ENCODE data around the gene TAS2R41. TPM values are rescaled to one million over a fixed set of nuclear protein-coding genes. Genes with fewer than 3 reads are reported as not detected.

TAS2R41 gene, protein sequence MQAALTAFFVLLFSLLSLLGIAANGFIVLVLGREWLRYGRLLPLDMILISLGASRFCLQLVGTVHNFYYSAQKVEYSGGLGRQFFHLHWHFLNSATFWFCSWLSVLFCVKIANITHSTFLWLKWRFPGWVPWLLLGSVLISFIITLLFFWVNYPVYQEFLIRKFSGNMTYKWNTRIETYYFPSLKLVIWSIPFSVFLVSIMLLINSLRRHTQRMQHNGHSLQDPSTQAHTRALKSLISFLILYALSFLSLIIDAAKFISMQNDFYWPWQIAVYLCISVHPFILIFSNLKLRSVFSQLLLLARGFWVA
- total RNA-seq, result not detected

DNA sequence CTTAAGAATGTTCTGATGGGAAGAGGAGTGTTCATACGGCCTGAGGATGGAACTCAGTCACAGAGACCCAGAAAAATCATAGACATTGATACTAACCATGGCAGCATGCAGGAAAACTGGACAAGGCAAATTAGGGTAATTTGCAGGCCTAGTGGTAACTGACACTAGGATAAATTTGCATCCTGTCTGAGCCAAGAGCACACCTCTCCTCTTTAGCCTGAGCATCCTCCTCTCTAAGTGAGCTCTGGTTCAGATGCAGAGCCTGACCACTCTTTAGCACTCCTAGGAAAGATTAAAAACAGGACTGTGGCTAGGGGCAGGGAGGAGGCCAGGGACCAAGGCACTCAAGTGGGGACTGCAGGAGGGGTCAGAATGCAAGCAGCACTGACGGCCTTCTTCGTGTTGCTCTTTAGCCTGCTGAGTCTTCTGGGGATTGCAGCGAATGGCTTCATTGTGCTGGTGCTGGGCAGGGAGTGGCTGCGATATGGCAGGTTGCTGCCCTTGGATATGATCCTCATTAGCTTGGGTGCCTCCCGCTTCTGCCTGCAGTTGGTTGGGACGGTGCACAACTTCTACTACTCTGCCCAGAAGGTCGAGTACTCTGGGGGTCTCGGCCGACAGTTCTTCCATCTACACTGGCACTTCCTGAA, at the start of gene TAS2R41:
Gene TAS2R41 (plus strand): TSS at position 373 of the 650 bp plus-strand sequence. CDS start 0 bp downstream, at position 373.
- no peak for TF ChIP-seq CTCF (IDR thresholded peaks at IDR 0.05; ENCODE audit: low read depth)

DNA sequence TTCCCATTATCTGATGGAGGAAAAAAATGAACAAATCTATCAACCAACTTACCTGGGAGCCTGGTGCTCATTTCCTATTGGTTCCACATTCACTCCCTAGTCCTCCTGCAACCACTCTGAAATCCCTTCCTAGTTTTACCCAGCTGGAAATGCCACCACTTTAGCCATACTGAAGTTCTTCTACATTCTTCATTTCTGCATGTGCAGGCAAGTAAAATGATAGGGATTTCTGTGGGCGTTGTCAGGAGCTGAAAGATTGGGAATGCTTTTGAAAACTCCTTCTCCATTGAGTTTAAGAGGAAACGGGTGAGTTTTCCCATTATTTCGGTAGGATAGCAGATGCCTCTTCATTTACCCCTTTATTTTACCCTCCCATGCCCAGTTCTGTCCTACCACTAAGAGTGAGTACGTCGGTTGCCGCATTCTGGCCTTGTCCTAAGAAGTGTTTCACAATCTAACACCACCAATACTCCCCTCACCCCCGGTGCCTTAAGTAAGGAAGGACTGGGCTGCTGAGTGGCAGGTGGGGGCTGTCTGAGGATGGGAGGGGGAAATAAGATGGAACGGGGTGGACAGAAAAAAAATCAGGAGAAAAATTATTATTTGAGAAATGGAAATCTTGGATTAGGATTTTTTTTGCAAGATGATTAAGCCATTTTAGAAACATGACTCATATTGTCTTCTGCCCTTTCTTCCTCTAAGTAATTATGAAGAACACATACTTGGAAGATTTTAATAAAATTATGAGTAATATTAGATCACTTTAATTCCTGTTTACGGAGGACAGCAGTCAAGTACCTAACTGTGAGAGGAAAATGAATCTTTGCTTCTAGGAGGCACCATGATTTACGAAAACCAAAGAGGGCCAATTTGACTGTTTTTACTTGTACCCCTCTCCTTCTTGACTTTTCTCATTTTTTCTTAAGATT, 47.6 kb upstream of the TAS2R41 start:
- TF ChIP-seq CTCF (IDR thresholded peaks at IDR 0.05; ENCODE audit: low read depth), result no peak

DNA sequence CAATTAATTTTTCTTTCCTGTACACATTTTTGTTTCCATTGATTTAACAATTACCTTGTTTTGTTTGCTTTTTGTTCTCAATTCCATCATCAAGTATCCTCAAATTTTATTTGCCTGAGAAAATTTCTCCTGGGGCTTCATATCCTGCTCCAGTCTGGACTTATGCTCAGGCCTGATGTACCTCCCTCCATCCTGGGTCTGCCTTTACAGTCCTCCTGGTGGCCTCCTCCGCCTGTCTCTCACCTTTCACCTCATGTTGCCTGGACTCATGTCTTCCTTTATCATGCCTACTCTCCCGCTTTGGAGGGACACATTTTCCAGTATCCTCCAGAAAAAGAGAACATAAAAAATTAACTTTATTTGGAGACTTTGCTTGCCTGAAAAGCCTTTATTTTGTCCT, 46.6 kb upstream of the TAS2R41 start:
- TF ChIP-seq CTCF (IDR thresholded peaks at IDR 0.05; ENCODE audit: low read depth), result no peak

DNA sequence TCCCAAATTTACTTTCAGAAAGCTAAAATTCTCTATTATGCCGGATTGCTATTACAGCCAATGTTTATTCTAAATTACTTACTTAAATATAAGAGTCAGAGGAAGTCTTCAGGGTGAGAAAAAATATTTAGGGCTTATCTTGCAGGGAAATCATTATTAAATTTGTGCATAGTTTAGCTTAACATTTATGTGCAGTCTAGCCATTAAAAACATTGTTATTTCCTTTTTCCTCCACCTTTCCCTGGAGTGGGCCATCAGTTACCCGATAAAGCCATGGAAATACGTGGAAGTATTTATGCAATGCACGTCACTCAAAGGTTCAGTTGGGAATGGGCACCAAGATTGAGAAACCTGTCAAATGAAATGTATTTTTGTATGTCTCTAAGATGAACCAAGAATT, 43.9 kb upstream of the TAS2R41 start:
- TF ChIP-seq CTCF (IDR thresholded peaks at IDR 0.05; ENCODE audit: low read depth), result no peak

- no peak for TF ChIP-seq CTCF (IDR thresholded peaks at IDR 0.05; ENCODE audit: low read depth)
Observed at GRCh38 chr7:143434660-143435059, 43.0 kb upstream of the TAS2R41 start.

GRCh38 chr7:143435266-143435665, 42.4 kb upstream of the TAS2R41 start:
- no peak for TF ChIP-seq CTCF (IDR thresholded peaks at IDR 0.05; ENCODE audit: low read depth)
